ENCODE results near the gene MYO9A. TPM values are rescaled to one million over a fixed set of nuclear protein-coding genes. Genes with fewer than 3 reads are reported as not detected.

Gene MYO9A
- total RNA-seq, 1 experiment from 2014 or later, result 23.0 TPM

DNA sequence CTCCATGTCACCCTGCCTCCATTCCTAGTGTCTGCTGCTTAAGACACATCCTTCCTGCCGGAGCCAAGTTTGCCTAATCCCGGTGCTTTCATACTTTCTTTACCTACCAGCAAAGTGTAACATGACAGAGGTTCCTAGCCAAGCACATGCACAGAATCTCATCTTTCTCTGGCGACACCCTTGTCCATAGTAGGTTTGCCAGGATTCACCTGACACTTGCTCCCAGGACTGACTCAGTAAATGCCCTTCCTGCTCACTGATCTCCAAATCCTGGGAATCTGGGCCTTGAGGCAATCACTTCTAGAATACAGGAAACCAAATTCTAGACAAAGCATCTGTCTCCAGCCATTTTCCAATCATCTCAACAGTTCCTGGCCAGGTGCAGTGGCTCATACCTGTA is 317.8 kb downstream of the MYO9A start:
- intact Hi-C loops (cut with micrococcal nuclease), result loop anchor here (2.0 to 10.0 kb wide), 4 partner anchors 415 to 975 kb away; partner anchors contain the start of gene THSD4
- H3K27ac ChIP-seq (ENCODE audit: low read depth, low read length), result no peak overlapping the region
- no peaks in the 10 kb centered on the region for H3K4me1 ChIP-seq (ENCODE audit: control insufficient read depth in 1 of 2, insufficient read depth in 2 of 2, low read length in 2 of 2)
- no peaks in the 10 kb centered on the region for H4K20me1 ChIP-seq (ENCODE audit: insufficient read depth)
- TF ChIP-seq EZH2phosphoT487 (IDR thresholded peaks at IDR 0.05; ENCODE audit: borderline replicate concordance) (no peak), ZBTB33 (IDR thresholded peaks at IDR 0.05; ENCODE audit: extremely low read depth, insufficient replicate concordance, low read length) (no peak), POLR2AphosphoS5 (IDR thresholded peaks at IDR 0.05; ENCODE audit: low read depth, low read length) (no peak), YY1 (IDR thresholded peaks at IDR 0.05; ENCODE audit: extremely low read depth, insufficient replicate concordance, low read depth, low read length) (no peak), SIN3A (IDR thresholded peaks at IDR 0.05; ENCODE audit: low read depth) (no peak), FOSL1 (IDR thresholded peaks at IDR 0.05; ENCODE audit: low read depth) (no peak), CEBPB (IDR thresholded peaks at IDR 0.05; ENCODE audit: low read depth) (no peak), RAD21 (IDR thresholded peaks at IDR 0.05; ENCODE audit: low read depth) (no peak), POLR2A (IDR thresholded peaks at IDR 0.05; ENCODE audit: borderline replicate concordance, extremely low read depth, insufficient read depth, insufficient read length) (no peak), EGR1 (IDR thresholded peaks at IDR 0.05; ENCODE audit: low read depth) (no peak), ZNF274 (IDR thresholded peaks at IDR 0.05; ENCODE audit: low read depth, low read length) (no peak), EZH2 (IDR thresholded peaks at IDR 0.05) (no peak)
- TF ChIP-seq, protein P1, sequence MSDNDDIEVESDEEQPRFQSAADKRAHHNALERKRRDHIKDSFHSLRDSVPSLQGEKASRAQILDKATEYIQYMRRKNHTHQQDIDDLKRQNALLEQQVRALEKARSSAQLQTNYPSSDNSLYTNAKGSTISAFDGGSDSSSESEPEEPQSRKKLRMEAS (IDR thresholded peaks at IDR 0.05), result no peak
- TF ChIP-seq, protein P2, sequence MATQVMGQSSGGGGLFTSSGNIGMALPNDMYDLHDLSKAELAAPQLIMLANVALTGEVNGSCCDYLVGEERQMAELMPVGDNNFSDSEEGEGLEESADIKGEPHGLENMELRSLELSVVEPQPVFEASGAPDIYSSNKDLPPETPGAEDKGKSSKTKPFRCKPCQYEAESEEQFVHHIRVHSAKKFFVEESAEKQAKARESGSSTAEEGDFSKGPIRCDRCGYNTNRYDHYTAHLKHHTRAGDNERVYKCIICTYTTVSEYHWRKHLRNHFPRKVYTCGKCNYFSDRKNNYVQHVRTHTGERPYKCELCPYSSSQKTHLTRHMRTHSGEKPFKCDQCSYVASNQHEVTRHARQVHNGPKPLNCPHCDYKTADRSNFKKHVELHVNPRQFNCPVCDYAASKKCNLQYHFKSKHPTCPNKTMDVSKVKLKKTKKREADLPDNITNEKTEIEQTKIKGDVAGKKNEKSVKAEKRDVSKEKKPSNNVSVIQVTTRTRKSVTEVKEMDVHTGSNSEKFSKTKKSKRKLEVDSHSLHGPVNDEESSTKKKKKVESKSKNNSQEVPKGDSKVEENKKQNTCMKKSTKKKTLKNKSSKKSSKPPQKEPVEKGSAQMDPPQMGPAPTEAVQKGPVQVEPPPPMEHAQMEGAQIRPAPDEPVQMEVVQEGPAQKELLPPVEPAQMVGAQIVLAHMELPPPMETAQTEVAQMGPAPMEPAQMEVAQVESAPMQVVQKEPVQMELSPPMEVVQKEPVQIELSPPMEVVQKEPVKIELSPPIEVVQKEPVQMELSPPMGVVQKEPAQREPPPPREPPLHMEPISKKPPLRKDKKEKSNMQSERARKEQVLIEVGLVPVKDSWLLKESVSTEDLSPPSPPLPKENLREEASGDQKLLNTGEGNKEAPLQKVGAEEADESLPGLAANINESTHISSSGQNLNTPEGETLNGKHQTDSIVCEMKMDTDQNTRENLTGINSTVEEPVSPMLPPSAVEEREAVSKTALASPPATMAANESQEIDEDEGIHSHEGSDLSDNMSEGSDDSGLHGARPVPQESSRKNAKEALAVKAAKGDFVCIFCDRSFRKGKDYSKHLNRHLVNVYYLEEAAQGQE (IDR thresholded peaks at IDR 0.05; ENCODE audit: low read depth), result no peak
- POLR2A ChIA-PET, result no interaction called here
- CTCF ChIA-PET, result interaction anchor here (0.7 to 6.8 kb wide), 3 partner anchors 47 to 898 kb away, joined by 3 to 40 read pairs (median 20); no protein-coding TSS in a partner anchor
- H3K79me2 ChIP-seq (ENCODE audit: insufficient read depth, low read length), result no peaks in the 10 kb centered on the region
- H2AFZ ChIP-seq (ENCODE audit: low read depth, low read length, poor library complexity, severe bottlenecking), result no peak overlapping the region
- H3K9me3 ChIP-seq (ENCODE audit: control insufficient read depth in 1 of 2, insufficient read depth in 1 of 2, low read depth in 1 of 2, low read length in 2 of 2), result no peaks in the 10 kb centered on the region
- H3K27me3 ChIP-seq (ENCODE audit: insufficient read depth, low read length), result no peaks in the 10 kb centered on the region
- H3K4me3 ChIP-seq (replicated peaks in 1 of 2; ENCODE audit: low read depth in 1 of 2, low read length in 2 of 2), result no peak overlapping the region
- H3K4me2 ChIP-seq (ENCODE audit: low read length), result no peak overlapping the region
- H3K9me2 ChIP-seq (ENCODE audit: insufficient read depth), result no peaks in the 10 kb centered on the region
- RAD21 ChIA-PET (ENCODE audit: low non-redundant PET in 1 of 2, low total read pairs in 2 of 2, uncharacterized antibody in 2 of 2, unreplicated experiment in 2 of 2), result no interaction called here
- H3K36me3 ChIP-seq (ENCODE audit: control insufficient read depth in 1 of 2, insufficient read depth in 2 of 2, low read length in 2 of 2), result no peaks in the 10 kb centered on the region
- no TSS peak for BruUV-seq (replicated peaks)
- H3K9ac ChIP-seq (ENCODE audit: low read length), result no peak overlapping the region
- ATAC-seq (no peak), DNase-seq (ENCODE audit: low read depth, low spot score) (no peak)
